Astrocyte of the cerebellum (primary cell): ENCODE results near the gene ATF6B.

Experiments
- DNase-seq: peaks from one replicate; pipeline ENCODE4 v3.0.0-alpha.2; 2011; ENCODE audit warnings: low read depth
- H3K4me3 ChIP-seq: 2 replicates; pipeline ENCODE4 v1.5.1; 2011; ENCODE audit warnings: mild to moderate bottlenecking, low read depth, low read length, moderate library complexity
- in situ Hi-C: cut with HindIII; loops from 2 replicates; pipeline ENCODE4 v1.10.0; 2017; ENCODE audit warnings: low sequenced_read_pairs
- TF ChIP-seq, protein P1 (sequence below): IDR thresholded peaks from 2 replicates; pipeline ENCODE4 v1.5.1; 2012; ENCODE audit warnings: low read length, low read depth, moderate library complexity, mild to moderate bottlenecking; ENCODE audit errors: missing control alignments

The ATF6B gene

DNA sequence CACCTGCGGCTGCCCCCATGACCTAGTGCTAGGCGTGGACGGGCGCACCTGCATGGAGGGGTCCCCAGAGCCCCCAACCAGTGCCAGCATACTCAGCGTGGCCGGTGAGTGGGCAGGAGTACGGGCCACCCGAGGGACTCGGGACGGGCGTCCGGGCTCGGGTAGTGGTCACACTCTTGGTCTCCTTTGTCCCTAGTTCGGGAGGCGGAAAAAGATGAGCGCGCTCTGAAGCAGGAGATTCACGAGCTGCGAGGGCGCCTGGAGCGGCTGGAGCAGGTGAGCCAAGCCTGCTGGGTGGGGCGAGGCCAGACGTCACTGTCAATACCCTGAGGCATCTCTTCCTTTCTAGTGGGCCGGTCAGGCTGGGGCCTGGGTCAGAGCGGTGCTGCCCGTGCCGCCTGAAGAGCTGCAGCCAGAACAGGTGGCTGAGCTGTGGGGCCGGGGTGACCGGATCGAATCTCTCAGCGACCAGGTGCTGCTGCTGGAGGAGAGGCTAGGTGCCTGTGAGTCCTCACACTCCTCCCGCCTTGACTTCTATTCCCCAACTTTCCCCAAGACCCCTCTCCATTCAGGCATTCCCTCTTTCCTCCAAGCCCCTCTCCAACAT, 39.2 kb upstream of the ATF6B start:
- TF ChIP-seq, protein P1, sequence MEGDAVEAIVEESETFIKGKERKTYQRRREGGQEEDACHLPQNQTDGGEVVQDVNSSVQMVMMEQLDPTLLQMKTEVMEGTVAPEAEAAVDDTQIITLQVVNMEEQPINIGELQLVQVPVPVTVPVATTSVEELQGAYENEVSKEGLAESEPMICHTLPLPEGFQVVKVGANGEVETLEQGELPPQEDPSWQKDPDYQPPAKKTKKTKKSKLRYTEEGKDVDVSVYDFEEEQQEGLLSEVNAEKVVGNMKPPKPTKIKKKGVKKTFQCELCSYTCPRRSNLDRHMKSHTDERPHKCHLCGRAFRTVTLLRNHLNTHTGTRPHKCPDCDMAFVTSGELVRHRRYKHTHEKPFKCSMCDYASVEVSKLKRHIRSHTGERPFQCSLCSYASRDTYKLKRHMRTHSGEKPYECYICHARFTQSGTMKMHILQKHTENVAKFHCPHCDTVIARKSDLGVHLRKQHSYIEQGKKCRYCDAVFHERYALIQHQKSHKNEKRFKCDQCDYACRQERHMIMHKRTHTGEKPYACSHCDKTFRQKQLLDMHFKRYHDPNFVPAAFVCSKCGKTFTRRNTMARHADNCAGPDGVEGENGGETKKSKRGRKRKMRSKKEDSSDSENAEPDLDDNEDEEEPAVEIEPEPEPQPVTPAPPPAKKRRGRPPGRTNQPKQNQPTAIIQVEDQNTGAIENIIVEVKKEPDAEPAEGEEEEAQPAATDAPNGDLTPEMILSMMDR = no peak
- no peak overlapping the region for H3K4me3 ChIP-seq
- DNase-seq = no peak
- in situ Hi-C loops = no loop called here

DNA sequence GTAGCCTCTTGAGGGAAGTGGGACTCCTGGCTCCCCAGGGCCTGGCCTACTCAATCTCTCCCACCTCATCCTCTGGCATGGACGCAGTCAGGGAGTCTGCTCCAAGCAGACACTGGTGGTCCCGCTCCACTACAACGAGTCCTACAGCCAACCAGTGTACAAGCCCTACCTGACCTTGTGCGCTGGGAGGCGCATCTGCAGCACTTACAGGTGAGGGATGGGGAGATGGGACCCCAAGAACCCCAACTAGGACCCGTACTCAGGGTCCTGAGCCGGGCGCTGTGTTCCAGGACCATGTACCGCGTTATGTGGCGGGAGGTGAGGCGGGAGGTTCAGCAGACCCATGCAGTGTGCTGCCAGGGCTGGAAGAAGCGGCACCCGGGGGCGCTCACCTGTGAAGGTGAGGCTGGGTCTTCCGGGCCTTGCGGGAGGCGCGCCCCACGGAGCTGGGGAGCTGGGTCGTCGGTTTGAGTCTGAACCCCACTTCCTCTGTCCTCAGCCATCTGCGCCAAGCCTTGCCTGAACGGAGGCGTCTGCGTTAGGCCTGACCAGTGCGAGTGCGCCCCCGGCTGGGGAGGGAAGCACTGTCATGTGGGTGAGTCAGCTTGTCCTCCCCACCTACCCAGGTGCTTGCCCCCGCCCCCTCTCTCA, 38.5 kb upstream of the ATF6B start:
- no peak overlapping the region for H3K4me3 ChIP-seq
- TF ChIP-seq, protein P1 = no peak
- no peak for DNase-seq
- in situ Hi-C loops = no loop called here

DNA sequence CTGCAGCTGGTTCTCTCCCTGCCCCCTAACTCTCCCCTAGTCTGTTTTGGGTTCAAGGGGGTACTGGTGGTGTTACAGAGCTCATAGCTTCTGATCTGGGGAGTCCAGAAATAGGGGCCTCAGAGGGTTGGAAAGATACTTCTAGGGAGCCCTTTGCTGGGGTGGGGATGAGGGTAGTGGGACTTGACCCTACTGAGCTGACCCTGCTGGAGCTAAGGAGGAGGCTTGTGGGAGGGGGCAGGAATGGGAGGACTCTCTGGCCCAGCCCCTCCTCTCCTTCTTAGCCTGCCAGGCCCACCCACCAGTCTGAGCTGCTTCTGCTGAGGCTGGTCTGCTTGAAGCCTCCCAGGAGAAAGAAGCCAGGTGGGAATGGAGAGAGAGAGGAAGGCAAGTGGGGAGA, 36.2 kb upstream of the ATF6B start, which contains the start of gene EGFL8:
Gene EGFL8 (plus strand): TSS at position 301 of the 400 bp plus-strand sequence. CDS start 1,571 bp downstream, outside the sequence.
- DNase-seq = no peak
- TF ChIP-seq, protein P1 = no peak
- in situ Hi-C loops = no loop called here

DNA sequence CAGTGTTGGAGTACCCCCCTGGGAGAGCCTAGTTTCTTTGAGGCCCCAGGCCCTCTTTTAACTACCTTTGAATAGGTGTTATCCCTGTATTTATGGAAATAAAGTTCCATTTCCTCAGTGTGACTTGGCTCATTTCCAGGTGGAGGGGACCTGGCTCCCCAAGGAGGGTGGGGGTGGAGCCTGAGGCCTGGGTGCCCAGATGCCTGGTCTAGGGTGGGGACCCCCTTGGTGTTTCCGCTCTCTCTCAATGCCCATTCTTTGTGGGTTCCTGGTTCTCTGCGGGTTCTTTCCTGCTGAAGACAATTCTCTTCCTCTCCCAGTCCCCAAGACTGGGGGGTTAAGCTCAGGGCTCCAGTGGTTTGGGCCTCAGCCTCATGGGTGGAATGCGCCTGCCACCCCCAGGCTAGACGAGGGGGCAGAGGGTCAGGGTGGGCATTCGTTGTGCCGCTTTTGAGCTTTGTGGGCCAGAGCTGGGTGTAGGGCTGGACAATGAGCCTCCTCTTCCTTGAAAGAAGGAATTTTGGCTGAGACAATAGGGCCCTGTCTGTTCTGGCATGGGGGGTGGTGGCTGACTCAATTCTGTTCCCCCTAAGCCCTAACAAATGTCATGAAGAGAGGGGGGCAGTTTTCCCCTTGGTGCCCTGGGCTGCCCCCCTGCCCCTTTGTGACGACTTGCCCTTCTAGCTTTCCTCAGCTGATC, 35.7 kb upstream of the ATF6B start:
- in situ Hi-C loops = no loop called here
- no peak for DNase-seq
- TF ChIP-seq, protein P1 = no peak
- H3K4me3 ChIP-seq = no peak overlapping the region

More for the DNA sequence above, 36.2 kb upstream of the ATF6B start, which contains the start of gene EGFL8:
- no peak within 1 kb of the TSS for H3K4me3 ChIP-seq

DNA sequence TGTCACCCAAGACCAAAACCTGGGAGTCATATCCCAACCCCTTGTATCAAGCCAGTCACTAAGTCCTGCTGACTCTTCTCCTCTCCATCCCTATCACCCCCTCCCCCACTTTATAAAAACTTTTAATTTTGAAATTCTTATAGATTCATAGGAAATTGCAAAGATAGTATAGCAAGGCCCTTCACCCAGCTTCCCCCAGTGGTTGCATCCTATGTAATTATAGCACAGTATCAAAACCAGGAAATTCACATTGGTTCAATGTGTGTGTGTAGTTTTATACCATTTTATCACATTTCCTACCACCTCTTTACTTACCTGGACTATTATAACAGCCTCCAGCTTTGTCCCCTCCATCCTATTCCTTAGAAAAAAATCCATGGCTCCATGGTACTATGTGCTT, 30.0 kb upstream of the ATF6B start:
- no peak for DNase-seq
- in situ Hi-C loops = no loop called here
- no peak overlapping the region for H3K4me3 ChIP-seq
- TF ChIP-seq, protein P1 = no peak

DNA sequence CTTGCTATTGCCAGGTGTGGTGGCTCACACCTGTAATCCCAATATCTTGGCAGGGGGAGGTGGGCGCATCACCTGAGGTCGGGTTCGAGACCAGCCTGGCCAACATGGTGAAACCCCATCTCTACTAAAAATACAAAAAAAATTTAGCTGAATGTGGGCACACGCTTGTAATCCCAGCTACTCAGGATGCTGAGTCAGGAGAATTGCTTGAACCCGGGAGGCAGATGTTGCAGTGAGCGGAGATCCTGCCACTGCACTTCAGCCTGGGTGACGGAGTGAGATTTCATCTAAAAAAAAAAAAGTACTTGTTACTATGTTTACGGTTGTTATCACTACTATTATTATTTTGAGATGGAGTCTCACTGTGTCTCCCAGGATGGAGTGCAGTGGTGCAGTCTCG, 28.8 kb upstream of the ATF6B start:
- in situ Hi-C loops = no loop called here
- no peak overlapping the region for H3K4me3 ChIP-seq
- DNase-seq = no peak
- TF ChIP-seq, protein P1 = no peak
